Upper lobe of left lung (tissue), 6 donors: ENCODE results near the gene TAS2R46. TPM values are rescaled to one million over a fixed set of nuclear protein-coding genes. Genes with fewer than 3 reads are reported as not detected.
"Not testable (repeated sequence)": the region's sequence is repeated elsewhere in the genome, so short reads cannot be mapped to it uniquely, and the experiment has no call there.

ENCODE experiments used
- ATAC-seq, 2 donors: fragments of 200-7000 bp; cut with Tn5 transposase; one replicate each; pipeline ENCODE4 v1.9.1; 2022; ENCODE audit warnings: mild to moderate bottlenecking in 2 of 2, moderate library complexity in 2 of 2; ENCODE audit not compliant: low FRiP score in 2 of 2
- DNase-seq, 2 donors: peaks; one replicate each; pipeline ENCODE4 v3.0.0-alpha.2; 2019 to 2020
- H3K27ac ChIP-seq, 4 donors: fragments of 200-600 bp; sonication (generic); one replicate each; pipeline ENCODE4 v1.5.1; 2016 to 2019
- H3K27me3 ChIP-seq, 4 donors: fragments of 200-600 bp; sonication (generic); one replicate each; pipeline ENCODE4 v1.5.1; 2017 to 2019
- H3K36me3 ChIP-seq, 4 donors: fragments of 200-600 bp; sonication (generic); one replicate each; pipeline ENCODE4 v1.5.1; 2016 to 2019
- H3K4me1 ChIP-seq, 4 donors: fragments of 200-600 bp; sonication (generic); one replicate each; pipeline ENCODE4 v1.5.1; 2018 to 2019
- H3K4me3 ChIP-seq, 4 donors: fragments of 200-600 bp; sonication (generic); one replicate each; pipeline ENCODE4 v1.5.1; 2017 to 2019; ENCODE audit warnings: mild to moderate bottlenecking in 2 of 4, moderate library complexity in 1 of 4
- H3K9me3 ChIP-seq, 4 donors: fragments of 200-600 bp; sonication (generic); one replicate each; pipeline ENCODE4 v1.5.1; 2018 to 2019
- EP300 ChIP-seq, 4 donors: sonication (generic); formaldehyde crosslinking; IDR thresholded peaks; one replicate each; pipeline ENCODE4 v1.5.1; 2017; ENCODE audit warnings: antibody characterized with exemption in 4 of 4, control low read depth in 2 of 4
- POLR2A ChIP-seq, 4 donors: fragments of 450-650 bp; IDR thresholded peaks; one replicate each; pipeline ENCODE4 v1.5.1; 2016 to 2017; ENCODE audit warnings: antibody characterized with exemption in 4 of 4, mild to moderate bottlenecking in 2 of 4
- POLR2AphosphoS5 ChIP-seq, 2 donors: sonication (generic); formaldehyde crosslinking; IDR thresholded peaks; one replicate each; pipeline ENCODE4 v1.5.1; 2017; ENCODE audit warnings: antibody characterized with exemption in 2 of 2
- WGBS, 2 donors: methylation state at CpG; one replicate each; pipeline ENCODE4 v1.1.5; 2017 to 2018; 5-methylcytosine and 5-hydroxymethylcytosine counted together
- total RNA-seq, 6 donors: library from RNA; depleted of rRNA in 4 of 6; stranded (reverse); fragments of >200 nt in 4 of 6; gene quantifications; one replicate each; pipeline versions ENCODE4 v1.1.0 to v1.2.1, GENCODE V29; 2016 to 2021
- TF ChIP-seq, protein P1 (sequence below), 6 experiments: fragments of 450-650 bp in 4 of 6; fragments of 200-600 bp in 2 of 6; sonication (generic) in 2 of 6; IDR thresholded peaks; one replicate each; pipeline ENCODE4 v1.5.1; 2016 to 2019; ENCODE audit warnings: antibody characterized with exemption in 6 of 6
- donor health status: DM: no; HTN: no; CAD: no; lungs with moderate emphysema.
- donor health status: DM: no; HTN: yes; CAD: no; lungs with severe emphysema.

Gene TAS2R46, protein sequence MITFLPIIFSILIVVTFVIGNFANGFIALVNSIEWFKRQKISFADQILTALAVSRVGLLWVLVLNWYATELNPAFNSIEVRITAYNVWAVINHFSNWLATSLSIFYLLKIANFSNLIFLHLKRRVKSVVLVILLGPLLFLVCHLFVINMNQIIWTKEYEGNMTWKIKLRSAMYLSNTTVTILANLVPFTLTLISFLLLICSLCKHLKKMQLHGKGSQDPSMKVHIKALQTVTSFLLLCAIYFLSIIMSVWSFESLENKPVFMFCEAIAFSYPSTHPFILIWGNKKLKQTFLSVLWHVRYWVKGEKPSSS
- total RNA-seq = 1 to 10 TPM in 4 of 6 donors, under 1 TPM in 1, not detected in 1; 0.47 to 7.1 (median 2.2) TPM

DNA sequence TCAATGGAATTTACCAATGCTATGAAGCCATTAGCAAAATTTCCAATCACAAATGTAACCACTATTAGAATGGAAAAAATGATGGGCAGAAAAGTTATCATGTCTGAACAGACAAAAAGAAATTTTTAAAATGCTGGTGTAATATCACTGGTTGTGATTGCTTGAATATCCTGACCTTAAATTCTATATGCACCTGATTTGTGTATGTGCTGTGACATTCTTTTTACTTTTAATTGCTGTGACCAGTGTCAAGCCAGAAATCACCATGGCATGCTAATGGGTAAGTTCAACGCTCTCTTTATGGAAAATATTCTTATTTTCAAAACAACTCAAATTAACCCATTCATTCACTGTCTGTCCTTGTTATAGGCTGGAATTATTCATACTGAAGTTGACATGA lies at the start of gene TAS2R46:
TSS of gene TAS2R46 (minus strand) at position 101 of the 400 bp plus-strand sequence. CDS start at position 101, 0 bp downstream.
- not testable (repeated sequence) for H3K9me3 ChIP-seq, DNase-seq, H3K27ac ChIP-seq, H3K27me3 ChIP-seq, H3K36me3 ChIP-seq, H3K4me1 ChIP-seq, ATAC-seq, H3K4me3 ChIP-seq
- WGBS, 2 donors = 91 to 100% methylated on average over 1 of the region's 1 CpG

GRCh38 chr12:11111213-11111612 lies 49.1 kb upstream of the TAS2R46 start:
- DNase-seq = not testable (repeated sequence)
- WGBS, 2 donors = 89 to 90% methylated on average over 1 of the region's 1 CpG

GRCh38 chr12:11108862-11109261 lies 46.8 kb upstream of the TAS2R46 start:
- Histone ChIP-seq H3K27ac (no peak overlapping the region), H3K36me3 (peaks cover 0 to 2% (median 0%) of the 10 kb centered on the region in 4 donors), H3K9me3 (peaks cover 0 to 17% (median 0%) of the 10 kb centered on the region in 4 donors), H3K4me3 (no peak overlapping the region), H3K27me3 (no peaks in the 10 kb centered on the region), H3K4me1 (no peaks in the 10 kb centered on the region)
- 81 to 82% methylated on average over 2 of the region's 2 CpGs for WGBS, 2 donors
- no peak for DNase-seq
- no peak for TF ChIP-seq POLR2A (IDR thresholded peaks at IDR 0.05)
- no peak for TF ChIP-seq EP300 (IDR thresholded peaks at IDR 0.05)
- ATAC-seq = no peak

More at GRCh38 chr12:11111213-11111612, 49.1 kb upstream of the TAS2R46 start:
- H3K9me3 ChIP-seq = peaks cover 0 to 17% (median 0%) of the 10 kb centered on the region in 4 donors
- H3K27ac ChIP-seq, ATAC-seq, H3K27me3 ChIP-seq, H3K4me1 ChIP-seq, H3K36me3 ChIP-seq, H3K4me3 ChIP-seq: not testable (repeated sequence)

GRCh38 chr12:11107719-11108118 lies 45.6 kb upstream of the TAS2R46 start:
- WGBS, 2 donors = 82 to 85% methylated on average over 1 of the region's 1 CpG
- DNase-seq = no peak
- no peak for ATAC-seq

DNA sequence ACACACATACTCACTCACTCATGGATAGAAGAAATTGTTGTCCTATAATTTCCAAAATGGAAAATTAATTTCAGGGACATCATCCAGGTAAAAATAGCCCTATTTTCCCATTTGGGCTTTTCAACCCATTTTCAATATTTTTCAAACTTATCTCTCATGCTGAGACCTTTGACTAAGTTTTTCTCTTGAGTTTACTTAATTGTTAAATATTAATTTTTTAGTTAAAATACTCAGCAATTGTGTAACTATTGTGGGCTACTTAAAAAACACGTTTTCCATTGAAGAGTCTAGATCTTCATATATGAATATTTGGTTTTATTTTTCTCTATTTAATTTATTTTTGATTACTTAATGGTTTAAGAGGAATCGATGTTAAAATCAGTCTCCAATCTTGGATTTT lies 44.2 kb upstream of the TAS2R46 start:
- no peaks in the 10 kb centered on the region for H3K4me1 ChIP-seq
- H3K4me3 ChIP-seq = no peak overlapping the region
- DNase-seq (no peak), ATAC-seq (no peak)
- H3K36me3 ChIP-seq = no peaks in the 10 kb centered on the region
- TF ChIP-seq POLR2AphosphoS5 (IDR thresholded peaks at IDR 0.05) (no peak), EP300 (IDR thresholded peaks at IDR 0.05) (no peak), POLR2A (IDR thresholded peaks at IDR 0.05) (no peak)
- TF ChIP-seq, protein P1, sequence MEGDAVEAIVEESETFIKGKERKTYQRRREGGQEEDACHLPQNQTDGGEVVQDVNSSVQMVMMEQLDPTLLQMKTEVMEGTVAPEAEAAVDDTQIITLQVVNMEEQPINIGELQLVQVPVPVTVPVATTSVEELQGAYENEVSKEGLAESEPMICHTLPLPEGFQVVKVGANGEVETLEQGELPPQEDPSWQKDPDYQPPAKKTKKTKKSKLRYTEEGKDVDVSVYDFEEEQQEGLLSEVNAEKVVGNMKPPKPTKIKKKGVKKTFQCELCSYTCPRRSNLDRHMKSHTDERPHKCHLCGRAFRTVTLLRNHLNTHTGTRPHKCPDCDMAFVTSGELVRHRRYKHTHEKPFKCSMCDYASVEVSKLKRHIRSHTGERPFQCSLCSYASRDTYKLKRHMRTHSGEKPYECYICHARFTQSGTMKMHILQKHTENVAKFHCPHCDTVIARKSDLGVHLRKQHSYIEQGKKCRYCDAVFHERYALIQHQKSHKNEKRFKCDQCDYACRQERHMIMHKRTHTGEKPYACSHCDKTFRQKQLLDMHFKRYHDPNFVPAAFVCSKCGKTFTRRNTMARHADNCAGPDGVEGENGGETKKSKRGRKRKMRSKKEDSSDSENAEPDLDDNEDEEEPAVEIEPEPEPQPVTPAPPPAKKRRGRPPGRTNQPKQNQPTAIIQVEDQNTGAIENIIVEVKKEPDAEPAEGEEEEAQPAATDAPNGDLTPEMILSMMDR (IDR thresholded peaks at IDR 0.05) = no peak
- 92 to 94% methylated on average over 2 of the region's 2 CpGs for WGBS, 2 donors
- H3K27me3 ChIP-seq = no peaks in the 10 kb centered on the region
- H3K9me3 ChIP-seq = peaks cover 0 to 8% (median 0%) of the 10 kb centered on the region in 4 donors
- no peak overlapping the region for H3K27ac ChIP-seq

More at GRCh38 chr12:11107719-11108118, 45.6 kb upstream of the TAS2R46 start:
- Histone ChIP-seq H3K27me3 (no peaks in the 10 kb centered on the region), H3K27ac (no peak overlapping the region), H3K4me3 (no peak overlapping the region), H3K9me3 (peaks cover 0 to 17% (median 0%) of the 10 kb centered on the region in 4 donors), H3K36me3 (no peaks in the 10 kb centered on the region), H3K4me1 (no peaks in the 10 kb centered on the region)
- TF ChIP-seq POLR2A (IDR thresholded peaks at IDR 0.05) = no peak
- no peak for TF ChIP-seq POLR2AphosphoS5 (IDR thresholded peaks at IDR 0.05)
- TF ChIP-seq, protein P1 (IDR thresholded peaks at IDR 0.05) = no peak
- no peak for TF ChIP-seq EP300 (IDR thresholded peaks at IDR 0.05)

- 87% methylated on average over 2 of the region's 2 CpGs for WGBS, 2 donors
- ATAC-seq (no peak), DNase-seq (no peak)
- no peaks in the 10 kb centered on the region for H3K4me1 ChIP-seq
- no peak overlapping the region for H3K4me3 ChIP-seq
- TF ChIP-seq POLR2AphosphoS5 (IDR thresholded peaks at IDR 0.05) = no peak
- no peaks in the 10 kb centered on the region for H3K36me3 ChIP-seq
- no peaks in the 10 kb centered on the region for H3K27me3 ChIP-seq
- H3K27ac ChIP-seq = no peak overlapping the region
- H3K9me3 ChIP-seq = peaks cover 0 to 1% (median 0%) of the 10 kb centered on the region in 4 donors
Observed at GRCh38 chr12:11105546-11105945, 43.5 kb upstream of the TAS2R46 start.

- ATAC-seq = not testable (repeated sequence)
Observed at GRCh38 chr12:11094910-11095309, 32.8 kb upstream of the TAS2R46 start.

More at GRCh38 chr12:11094910-11095309, 32.8 kb upstream of the TAS2R46 start:
- not testable (repeated sequence) for H3K27me3 ChIP-seq, H3K4me3 ChIP-seq, H3K9me3 ChIP-seq, DNase-seq, H3K4me1 ChIP-seq, H3K36me3 ChIP-seq, H3K27ac ChIP-seq
- WGBS, 2 donors = no CpG with 5 or more reads among the region's 2 CpGs
